Left hindlimb (tissue), 1 donor: ENCODE results near the gene CYP4V2.

Experiments
- DNase-seq: peaks from one replicate; pipeline ENCODE4 v3.0.0-alpha.2; 2018

CYP4V2 gene

GRCh38 chr4:186191200-186192065, at the start of gene CYP4V2:
TSS of gene CYP4V2 (plus strand) at chr4:186191567. CDS start at chr4:186191824, 257 bp downstream.
- peak; percentile 75 for DNase-seq

- DNase-seq, result peak; percentile 87
Measured at GRCh38 chr4:186144198-186144945, 47.0 kb upstream of the CYP4V2 start.

- DNase-seq, result peak; percentile 82
Measured at GRCh38 chr4:186144946-186145569, 46.3 kb upstream of the CYP4V2 start.

GRCh38 chr4:186146458-186146857, 44.9 kb upstream of the CYP4V2 start:
- no peak for DNase-seq

- DNase-seq, result no peak
Measured at GRCh38 chr4:186148336-186148975, 42.9 kb upstream of the CYP4V2 start.

- DNase-seq, result no peak
Measured at GRCh38 chr4:186149872-186150271, 41.5 kb upstream of the CYP4V2 start.

- DNase-seq, result no peak
Measured at GRCh38 chr4:186150926-186151325, 40.4 kb upstream of the CYP4V2 start.

GRCh38 chr4:186151499-186151898, 39.9 kb upstream of the CYP4V2 start:
- no peak for DNase-seq

GRCh38 chr4:186158021-186158813, 33.1 kb upstream of the CYP4V2 start:
- DNase-seq, result no peak

- DNase-seq, result no peak
Measured at GRCh38 chr4:186158966-186159365, 32.4 kb upstream of the CYP4V2 start.

GRCh38 chr4:186159613-186160012, 31.8 kb upstream of the CYP4V2 start:
- no peak for DNase-seq

GRCh38 chr4:186161138-186161537, 30.2 kb upstream of the CYP4V2 start:
- DNase-seq, result no peak

- no peak for DNase-seq
Measured at GRCh38 chr4:186166852-186167512, 24.4 kb upstream of the CYP4V2 start.

GRCh38 chr4:186167605-186168004, 23.8 kb upstream of the CYP4V2 start:
- no peak for DNase-seq

- no peak for DNase-seq
Measured at GRCh38 chr4:186168750-186169149, 22.6 kb upstream of the CYP4V2 start.

- DNase-seq, result no peak
Measured at GRCh38 chr4:186169333-186169944, 21.9 kb upstream of the CYP4V2 start.

- DNase-seq, result no peak
Measured at GRCh38 chr4:186169945-186170802, 21.2 kb upstream of the CYP4V2 start.

- no peak for DNase-seq
Measured at GRCh38 chr4:186170966-186171365, 20.4 kb upstream of the CYP4V2 start.

GRCh38 chr4:186172546-186172945, 18.8 kb upstream of the CYP4V2 start:
- no peak for DNase-seq

- DNase-seq, result no peak
Measured at GRCh38 chr4:186188107-186188506, 3.3 kb upstream of the CYP4V2 start.
